LNCaP clone FGC (cell line): ENCODE results near the gene RAB27A.
A peak's percentile ranks its signal among the peaks of the same experiment; 100 is the strongest.
"Not testable (repeated sequence)": the region's sequence is repeated elsewhere in the genome, so short reads cannot be mapped to it uniquely, and the experiment has no call there.

Source experiments
- DNase-seq: peaks from one replicate; pipeline ENCODE4 v3.0.0-alpha.2; 2011; ENCODE audit warnings: low read depth
- H3K4me3 ChIP-seq: 2 replicates; pipeline ENCODE4 v1.5.1; 2011; ENCODE audit warnings: mild to moderate bottlenecking, low read depth, low read length, control low read depth
- TF ChIP-seq, protein P1 (sequence below): IDR thresholded peaks from 2 replicates; pipeline ENCODE4 v1.5.1; 2012; ENCODE audit warnings: mild to moderate bottlenecking; ENCODE audit not compliant: control insufficient read depth, insufficient read depth; ENCODE audit errors: extremely low read depth

RAB27A gene

GRCh38 chr15:55320238-55320550, 30.6 kb upstream of the RAB27A start:
- H3K4me3 ChIP-seq, result no peak overlapping the region
- TF ChIP-seq, protein P1, sequence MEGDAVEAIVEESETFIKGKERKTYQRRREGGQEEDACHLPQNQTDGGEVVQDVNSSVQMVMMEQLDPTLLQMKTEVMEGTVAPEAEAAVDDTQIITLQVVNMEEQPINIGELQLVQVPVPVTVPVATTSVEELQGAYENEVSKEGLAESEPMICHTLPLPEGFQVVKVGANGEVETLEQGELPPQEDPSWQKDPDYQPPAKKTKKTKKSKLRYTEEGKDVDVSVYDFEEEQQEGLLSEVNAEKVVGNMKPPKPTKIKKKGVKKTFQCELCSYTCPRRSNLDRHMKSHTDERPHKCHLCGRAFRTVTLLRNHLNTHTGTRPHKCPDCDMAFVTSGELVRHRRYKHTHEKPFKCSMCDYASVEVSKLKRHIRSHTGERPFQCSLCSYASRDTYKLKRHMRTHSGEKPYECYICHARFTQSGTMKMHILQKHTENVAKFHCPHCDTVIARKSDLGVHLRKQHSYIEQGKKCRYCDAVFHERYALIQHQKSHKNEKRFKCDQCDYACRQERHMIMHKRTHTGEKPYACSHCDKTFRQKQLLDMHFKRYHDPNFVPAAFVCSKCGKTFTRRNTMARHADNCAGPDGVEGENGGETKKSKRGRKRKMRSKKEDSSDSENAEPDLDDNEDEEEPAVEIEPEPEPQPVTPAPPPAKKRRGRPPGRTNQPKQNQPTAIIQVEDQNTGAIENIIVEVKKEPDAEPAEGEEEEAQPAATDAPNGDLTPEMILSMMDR, result no peak
- no peak for DNase-seq

DNA sequence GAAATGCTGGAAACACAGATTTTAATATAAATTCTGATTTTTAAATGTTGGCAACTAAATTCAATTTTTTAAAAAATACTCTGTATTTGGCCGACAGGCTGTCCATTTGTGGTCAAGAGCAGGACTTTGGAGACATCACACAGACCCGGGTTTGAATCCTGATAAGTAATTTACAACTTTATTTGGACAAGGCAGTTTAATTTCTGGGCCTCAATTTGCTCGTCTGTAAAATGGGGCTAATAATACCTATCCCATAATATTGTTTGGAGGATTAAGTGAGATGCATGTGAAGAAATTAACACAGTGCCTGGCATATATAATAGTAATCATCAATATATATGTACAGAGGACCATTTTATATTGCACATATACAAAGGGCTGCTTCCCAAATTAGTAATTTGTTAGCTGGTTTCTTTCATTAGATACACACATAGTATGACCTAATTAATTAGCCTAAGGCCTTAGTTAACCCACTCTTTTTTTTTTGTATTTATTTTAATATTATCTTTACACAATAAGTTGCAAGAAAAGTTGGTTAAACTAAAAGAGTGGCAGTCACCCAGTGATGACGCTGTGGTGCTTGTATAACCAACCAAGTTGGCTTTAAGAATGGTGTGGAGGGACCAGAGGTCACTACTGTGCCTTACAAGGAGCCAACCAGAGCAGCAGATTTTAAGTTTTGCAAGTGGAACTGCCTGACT, 30.1 kb upstream of the RAB27A start:
- no peak for DNase-seq
- peak overlapping the region; percentile 77 for H3K4me3 ChIP-seq

DNA sequence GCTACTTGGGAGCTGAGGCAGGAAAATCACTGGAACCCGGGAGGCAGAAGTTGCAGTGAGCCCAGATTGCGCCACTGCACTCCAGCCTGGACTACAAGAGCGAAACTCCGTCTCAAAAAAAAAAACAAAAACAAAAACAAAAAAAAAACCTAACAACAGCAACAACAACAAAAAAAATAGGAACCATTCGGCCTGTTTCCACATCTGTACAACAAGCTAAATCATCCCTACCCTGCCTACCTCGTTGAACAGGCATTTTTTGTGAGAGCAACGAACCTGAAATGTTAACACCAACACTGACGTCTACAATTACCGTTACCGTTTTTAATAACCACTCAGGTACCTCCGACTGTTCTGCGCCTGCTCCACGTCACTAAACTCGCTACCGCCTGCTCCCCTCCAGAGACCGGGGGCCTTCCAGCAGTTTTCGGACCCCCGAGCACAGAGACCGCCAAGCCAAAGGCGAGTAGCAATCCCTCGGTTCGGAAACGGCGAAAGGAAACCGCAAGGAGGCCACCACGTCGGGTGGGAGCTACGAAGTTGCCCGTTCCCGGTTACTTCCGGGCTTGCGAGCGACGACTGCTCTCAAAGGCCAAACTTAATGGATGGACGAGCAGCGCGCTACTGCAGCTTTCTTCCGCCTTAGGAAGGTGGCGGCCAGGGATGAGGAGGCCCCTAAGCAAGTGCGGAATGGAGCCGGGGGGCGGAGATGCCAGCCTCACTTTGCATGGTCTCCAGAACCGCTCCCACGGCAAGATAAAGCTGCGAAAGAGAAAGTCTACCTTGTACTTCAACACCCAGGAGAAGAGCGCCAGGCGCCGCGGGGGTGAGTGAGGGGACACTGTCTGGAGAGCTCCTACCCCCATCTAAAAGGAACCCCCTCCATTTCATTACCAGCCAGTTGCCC, 29.2 kb upstream of the RAB27A start, which contains the start of the genes PIGB and PIGBOS1:
Gene PIGB (plus strand): TSS at position 635 of the 907 bp plus-strand sequence. CDS start 29 bp downstream, at position 664.
Gene PIGBOS1 (minus strand): TSS at position 536 of the 907 bp plus-strand sequence. CDS start 1,331 bp downstream, outside the sequence.
- TF ChIP-seq, protein P1, result no peak
- peak within 1 kb of the TSS; percentile 77 for H3K4me3 ChIP-seq
- peak; percentile 71 for DNase-seq

More for the DNA sequence above, 30.1 kb upstream of the RAB27A start:
- TF ChIP-seq, protein P1, result no peak

- not testable (repeated sequence) for DNase-seq, H3K4me3 ChIP-seq
These were observed 13.2 kb upstream of the RAB27A start for GRCh38 chr15:55302801-55303200.

DNA sequence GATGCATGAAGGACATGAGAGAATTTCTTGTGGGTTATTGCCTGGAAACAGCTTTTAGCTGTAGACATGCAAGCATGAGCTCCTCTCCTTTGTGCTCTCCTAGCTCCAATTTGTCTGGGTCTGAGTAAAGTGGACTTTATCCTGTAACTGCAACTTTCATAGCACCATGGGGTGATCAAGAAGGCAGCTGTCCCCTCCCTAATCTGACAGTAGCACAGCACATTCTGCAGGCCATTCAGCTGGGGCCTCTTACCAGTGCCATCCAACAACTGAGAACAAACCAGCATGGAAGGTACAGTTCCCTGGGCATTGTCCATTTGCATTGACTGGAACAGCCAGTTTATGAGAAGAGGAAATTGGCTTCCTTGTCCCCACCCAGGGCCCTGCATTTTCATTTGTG, 7.7 kb upstream of the RAB27A start:
- TF ChIP-seq, protein P1, result no peak
- no peak overlapping the region for H3K4me3 ChIP-seq
- no peak for DNase-seq

DNA sequence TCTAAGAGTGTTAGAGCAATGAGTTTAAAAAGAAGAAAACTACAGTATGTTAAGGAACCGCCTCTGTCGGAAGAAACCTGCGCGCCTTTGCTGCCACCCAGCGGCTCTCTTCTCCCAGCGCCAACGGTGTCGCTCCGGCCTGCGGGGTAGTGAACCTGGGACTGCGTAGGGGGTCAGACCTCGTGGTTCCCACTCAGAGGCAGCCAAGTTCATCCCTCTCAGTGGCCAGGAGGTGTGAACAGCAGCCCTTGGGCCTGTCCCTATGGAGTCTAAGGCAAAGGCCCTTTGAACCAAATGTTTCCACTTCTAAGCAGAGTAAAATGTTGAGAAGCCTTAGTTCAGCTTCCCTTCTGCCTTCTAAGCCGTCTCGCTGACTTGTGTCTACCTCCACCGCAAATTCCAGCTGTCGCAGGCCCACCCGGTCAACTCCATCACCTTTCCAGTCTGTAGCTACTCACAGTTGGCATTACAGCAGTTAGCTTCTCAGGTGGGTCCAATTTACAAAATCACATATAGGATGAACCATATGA, 980 bp upstream of the RAB27A start:
- peak; percentile 41 for DNase-seq
- peak overlapping the region; percentile 80 for H3K4me3 ChIP-seq
- TF ChIP-seq, protein P1, result peak; percentile 88
